KMS-11 (cell line): ENCODE data around the gene U2AF1L4.

Source experiments
- H2AFZ ChIP-seq: fragments of 200-600 bp; sonication (generic); 2 replicates; pipeline ENCODE4 v1.6.1; 2016; ENCODE audit warnings: antibody characterized with exemption, mixed run types, low read depth
- H3K27ac ChIP-seq: fragments of 200-600 bp; sonication (generic); 2 replicates; pipeline ENCODE4 v1.6.1; 2016; ENCODE audit warnings: mild to moderate bottlenecking, mixed run types
- H3K27me3 ChIP-seq: fragments of 200-600 bp; sonication (generic); 2 replicates; pipeline ENCODE4 v1.6.1; 2017; ENCODE audit warnings: mild to moderate bottlenecking, low read depth, mixed run types, moderate library complexity; ENCODE audit not compliant: insufficient read depth
- H3K36me3 ChIP-seq: fragments of 200-600 bp; sonication (generic); 2 replicates; pipeline ENCODE4 v1.6.1; 2017; ENCODE audit warnings: mild to moderate bottlenecking, mixed run types; ENCODE audit not compliant: insufficient read depth
- H3K4me1 ChIP-seq: fragments of 200-600 bp; sonication (generic); 2 replicates; pipeline ENCODE4 v1.6.1; 2016; ENCODE audit warnings: mild to moderate bottlenecking, low read depth, mixed run types; ENCODE audit not compliant: poor library complexity, severe bottlenecking
- H3K4me2 ChIP-seq: fragments of 200-600 bp; sonication (generic); 2 replicates; pipeline ENCODE4 v1.7.0; 2016; ENCODE audit warnings: mild to moderate bottlenecking, mixed run types
- H3K4me3 ChIP-seq: fragments of 200-600 bp; sonication (generic); IDR thresholded peaks from 2 replicates; pipeline ENCODE4 v1.6.1; 2017; ENCODE audit warnings: low read depth, low read length, mixed read lengths; ENCODE audit not compliant: insufficient read depth
- H3K79me2 ChIP-seq: fragments of 200-600 bp; sonication (generic); 2 replicates; pipeline ENCODE4 v1.6.1; 2016; ENCODE audit warnings: low read depth, mixed run types; ENCODE audit not compliant: insufficient read depth
- H3K9ac ChIP-seq: fragments of 200-600 bp; sonication (generic); 2 replicates; pipeline ENCODE4 v1.6.1; 2016; ENCODE audit warnings: mild to moderate bottlenecking, mixed run types
- H4K20me1 ChIP-seq: fragments of 200-600 bp; sonication (generic); 2 replicates; pipeline ENCODE4 v1.6.1; 2016; ENCODE audit warnings: mild to moderate bottlenecking, mixed run types; ENCODE audit not compliant: insufficient read depth
- CTCF ChIP-seq: fragments of 200-600 bp; sonication (generic); conservative IDR thresholded peaks from 2 replicates; pipeline ENCODE4 v1.6.1; 2017; ENCODE audit warnings: low read depth, mild to moderate bottlenecking, antibody characterized with exemption, low read length, moderate library complexity, mixed read lengths

The U2AF1L4 gene, protein sequence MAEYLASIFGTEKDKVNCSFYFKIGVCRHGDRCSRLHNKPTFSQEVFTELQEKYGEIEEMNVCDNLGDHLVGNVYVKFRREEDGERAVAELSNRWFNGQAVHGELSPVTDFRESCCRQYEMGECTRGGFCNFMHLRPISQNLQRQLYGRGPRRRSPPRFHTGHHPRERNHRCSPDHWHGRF

DNA sequence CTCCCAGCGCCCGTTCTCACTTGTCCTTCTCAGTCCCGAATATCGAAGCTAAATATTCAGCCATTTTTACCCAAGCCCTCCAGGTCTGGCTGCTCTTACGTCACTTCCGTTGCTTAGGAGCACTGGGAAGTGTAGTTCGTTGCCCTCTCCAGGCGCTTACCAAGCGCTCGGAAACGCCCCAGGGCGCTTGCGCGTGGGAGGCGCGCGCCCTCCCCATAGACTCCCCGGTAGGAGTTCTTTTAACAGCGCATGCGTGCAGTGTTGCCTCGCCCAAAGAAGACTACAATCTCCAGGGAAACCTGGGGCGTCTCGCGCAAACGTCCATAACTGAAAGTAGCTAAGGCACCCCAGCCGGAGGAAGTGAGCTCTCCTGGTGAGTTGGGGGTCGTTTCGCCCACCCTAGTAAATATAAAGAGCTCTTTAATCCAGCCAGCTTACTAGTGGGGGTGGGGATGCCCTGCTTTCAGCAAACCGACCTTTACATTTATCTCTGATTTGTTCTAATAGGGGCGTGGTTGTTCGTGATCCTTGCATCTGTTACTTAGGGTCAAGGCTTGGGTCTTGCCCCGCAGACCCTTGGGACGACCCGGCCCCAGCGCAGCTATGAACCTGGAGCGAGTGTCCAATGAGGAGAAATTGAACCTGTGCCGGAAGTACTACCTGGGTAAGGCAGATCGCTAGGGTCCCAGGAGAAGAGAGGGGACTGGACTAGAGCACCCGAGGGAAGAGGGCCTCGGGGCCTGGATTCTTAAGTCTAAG is at the start of gene U2AF1L4, which contains the start of gene PSENEN:
U2AF1L4 (minus strand) TSS at position 91 of the 759 bp plus-strand sequence; CDS start at position 64, 27 bp downstream.
PSENEN (plus strand) TSS at position 324 of the 759 bp plus-strand sequence; CDS start at position 604, 280 bp downstream.
- Histone ChIP-seq H3K4me3 (peak within 1 kb of the TSS; percentile 62), H3K27ac (peak within 1 kb of the TSS; percentile 96), H2AFZ (peak within 1 kb of the TSS; percentile 50), H3K4me1 (peaks cover 53% of the 10 kb centered on the region), H3K4me2 (peak within 1 kb of the TSS; percentile 59), H3K79me2 (peaks cover 4% of the 10 kb centered on the region; the same call in 1 of the 2 replicates), H4K20me1 (no peaks in the 10 kb centered on the region), H3K27me3 (no peaks in the 10 kb centered on the region), H3K36me3 (no peaks in the 10 kb centered on the region), H3K9ac (peak within 1 kb of the TSS; percentile 96)
- TF ChIP-seq CTCF = no peak

DNA sequence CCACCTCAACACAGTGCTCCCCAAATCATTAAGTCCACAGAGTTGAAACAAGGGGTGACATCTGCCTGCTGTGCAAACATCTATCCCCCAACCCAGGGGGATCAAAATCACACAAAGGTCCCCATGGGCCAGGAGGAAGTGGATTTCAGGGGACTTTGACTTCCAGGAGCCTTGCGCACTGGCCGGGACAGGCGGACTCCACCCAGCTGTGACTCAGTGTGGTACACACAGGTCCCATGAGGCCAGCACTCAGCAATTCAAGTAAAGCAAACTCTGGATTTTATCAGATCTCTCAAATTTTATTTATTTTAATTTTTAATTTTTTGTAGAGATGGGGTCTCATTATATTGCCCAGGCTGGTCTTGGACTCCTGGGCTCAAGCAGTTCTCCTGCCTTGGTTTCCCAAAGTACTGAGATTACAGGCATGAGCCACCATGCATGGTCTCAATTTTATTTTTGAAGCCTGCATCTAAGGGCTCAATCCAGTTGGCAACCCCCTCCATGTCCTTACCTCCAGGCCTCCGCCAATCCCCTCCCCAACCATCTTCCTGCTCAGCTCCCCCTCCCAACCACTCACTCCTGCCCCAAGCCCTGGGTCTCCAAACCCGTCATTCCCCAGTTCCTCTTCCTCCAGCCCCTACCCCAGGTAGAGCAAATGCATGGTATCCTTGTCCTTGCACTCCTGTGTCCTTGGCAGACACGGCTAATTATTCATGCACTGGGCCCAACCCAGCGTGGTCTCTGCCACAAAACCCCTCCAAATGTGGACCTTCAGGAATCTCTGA is 48.4 kb upstream of the U2AF1L4 start:
- no peak overlapping the region for H3K9ac ChIP-seq
- H4K20me1 ChIP-seq = no peaks in the 10 kb centered on the region
- H3K4me1 ChIP-seq = no peaks in the 10 kb centered on the region
- no peak overlapping the region for H3K4me2 ChIP-seq
- no peak overlapping the region for H2AFZ ChIP-seq
- H3K36me3 ChIP-seq = no peaks in the 10 kb centered on the region
- H3K27me3 ChIP-seq = peaks cover 7% of the 10 kb centered on the region
- H3K27ac ChIP-seq = no peak overlapping the region
- H3K79me2 ChIP-seq = no peaks in the 10 kb centered on the region
- no peak overlapping the region for H3K4me3 ChIP-seq
- TF ChIP-seq CTCF = no peak

GRCh38 chr19:35792888-35793287 is 47.7 kb upstream of the U2AF1L4 start:
- no peak overlapping the region for H3K4me2 ChIP-seq
- TF ChIP-seq CTCF = no peak
- H3K9ac ChIP-seq = no peak overlapping the region
- no peak overlapping the region for H3K27ac ChIP-seq
- H3K27me3 ChIP-seq = peaks cover 4% of the 10 kb centered on the region
- H4K20me1 ChIP-seq = no peaks in the 10 kb centered on the region
- no peaks in the 10 kb centered on the region for H3K36me3 ChIP-seq
- no peak overlapping the region for H2AFZ ChIP-seq
- no peaks in the 10 kb centered on the region for H3K4me1 ChIP-seq
- no peaks in the 10 kb centered on the region for H3K79me2 ChIP-seq
- no peak overlapping the region for H3K4me3 ChIP-seq

DNA sequence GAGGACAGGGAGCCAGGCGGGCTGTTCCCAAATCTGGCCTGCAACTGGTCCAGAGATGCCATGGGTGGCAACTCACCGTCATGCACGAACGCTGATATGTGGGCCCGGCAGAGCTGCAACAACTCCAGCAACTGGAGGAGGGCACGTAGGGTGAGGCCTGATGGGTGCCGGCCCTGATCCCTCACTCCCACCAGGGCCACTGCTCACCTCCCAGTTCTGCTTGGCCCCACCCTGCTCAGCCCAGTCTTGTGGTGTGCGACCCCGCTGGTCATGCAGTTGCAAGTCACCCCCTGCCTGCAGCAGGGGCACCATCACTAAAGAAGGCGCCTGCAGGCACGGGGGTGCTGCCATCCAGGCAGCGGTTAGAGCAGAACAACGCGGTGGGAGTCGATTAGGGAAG is 47.1 kb upstream of the U2AF1L4 start:
- Histone ChIP-seq H4K20me1 (no peaks in the 10 kb centered on the region), H3K27me3 (peaks cover 4% of the 10 kb centered on the region), H3K9ac (no peak overlapping the region), H3K4me2 (no peak overlapping the region), H3K4me3 (no peak overlapping the region), H3K27ac (no peak overlapping the region), H3K4me1 (no peaks in the 10 kb centered on the region), H3K79me2 (no peaks in the 10 kb centered on the region), H2AFZ (no peak overlapping the region), H3K36me3 (no peaks in the 10 kb centered on the region)
- TF ChIP-seq CTCF = no peak
